Measurements from ENCODE around the gene KRTAP10-12. TPM values are rescaled to one million over a fixed set of nuclear protein-coding genes. Genes with fewer than 3 reads are reported as not detected.
A peak's percentile ranks its signal among the peaks of the same experiment; 100 is the strongest.

The KRTAP10-12 gene
- total RNA-seq, 4 donors from 2014 or later, result 1.3 to 2.9 TPM; not detected in 2

GRCh38 chr21:44727757-44728156 lies 30.8 kb downstream of the KRTAP10-12 start:
- TF ChIP-seq CTCF (IDR thresholded peaks at IDR 0.05) (no peak), POLR2A (IDR thresholded peaks at IDR 0.05) (no peak), POLR2AphosphoS5 (IDR thresholded peaks at IDR 0.05) (no peak), EP300 (IDR thresholded peaks at IDR 0.05) (no peak)
- Histone ChIP-seq H3K4me3 (no peak overlapping the region), H3K36me3 (no peaks in the 10 kb centered on the region), H3K27ac (no peak overlapping the region), H3K4me1 (peaks cover 7% of the 10 kb centered on the region), H3K9me3 (no peaks in the 10 kb centered on the region), H3K27me3 (peaks cover 64% of the 10 kb centered on the region)
- 64% methylated on average over 5 of the region's 9 CpGs for WGBS
- peak; percentile 36 to 72 for DNase-seq (ENCODE audit: low spot score in 2 of 2)

GRCh38 chr21:44728716-44729115 lies 31.7 kb downstream of the KRTAP10-12 start:
- Histone ChIP-seq H3K27me3 (peaks cover 57% of the 10 kb centered on the region), H3K27ac (no peak overlapping the region), H3K4me1 (peaks cover 2% of the 10 kb centered on the region), H3K4me3 (no peak overlapping the region), H3K36me3 (no peaks in the 10 kb centered on the region), H3K9me3 (no peaks in the 10 kb centered on the region)
- DNase-seq (ENCODE audit: low spot score in 2 of 2), result peak; percentile 20 to 43
- 93% methylated on average over 14 of the region's 14 CpGs for WGBS
- no peak for TF ChIP-seq POLR2AphosphoS5 (IDR thresholded peaks at IDR 0.05)
- no peak for TF ChIP-seq CTCF (IDR thresholded peaks at IDR 0.05)
- no peak for TF ChIP-seq POLR2A (IDR thresholded peaks at IDR 0.05)
- no peak for TF ChIP-seq EP300 (IDR thresholded peaks at IDR 0.05)

- H3K36me3 ChIP-seq, result no peaks in the 10 kb centered on the region
- H3K27ac ChIP-seq, result no peak overlapping the region
- DNase-seq (ENCODE audit: low spot score in 2 of 2), result peak; percentile 43 to 74
- no peak overlapping the region for H3K4me3 ChIP-seq
- whole genome bisulfite sequencing, result 84% methylated on average over 9 of the region's 23 CpGs
- no peaks in the 10 kb centered on the region for H3K4me1 ChIP-seq
- H3K9me3 ChIP-seq, result no peaks in the 10 kb centered on the region
- no peak for TF ChIP-seq EP300 (IDR thresholded peaks at IDR 0.05)
- no peak for TF ChIP-seq POLR2AphosphoS5 (IDR thresholded peaks at IDR 0.05)
- no peak for TF ChIP-seq CTCF (IDR thresholded peaks at IDR 0.05)
- no peak for TF ChIP-seq POLR2A (IDR thresholded peaks at IDR 0.05)
- peaks cover 50% of the 10 kb centered on the region for H3K27me3 ChIP-seq
These were observed 32.5 kb downstream of the KRTAP10-12 start for GRCh38 chr21:44729336-44730027.

- 87% methylated on average over 4 of the region's 7 CpGs for WGBS
- no peak overlapping the region for H3K4me3 ChIP-seq
- H3K36me3 ChIP-seq, result no peaks in the 10 kb centered on the region
- no peaks in the 10 kb centered on the region for H3K4me1 ChIP-seq
- H3K9me3 ChIP-seq, result no peaks in the 10 kb centered on the region
- DNase-seq (ENCODE audit: low spot score in 2 of 2), result peak; percentile 17 to 28
- no peak overlapping the region for H3K27ac ChIP-seq
- TF ChIP-seq POLR2A (IDR thresholded peaks at IDR 0.05) (no peak), POLR2AphosphoS5 (IDR thresholded peaks at IDR 0.05) (no peak), EP300 (IDR thresholded peaks at IDR 0.05) (no peak), CTCF (IDR thresholded peaks at IDR 0.05) (no peak)
- peaks cover 48% of the 10 kb centered on the region for H3K27me3 ChIP-seq
These were observed 33.0 kb downstream of the KRTAP10-12 start for GRCh38 chr21:44730028-44730395.

GRCh38 chr21:44730951-44731579 lies 34.1 kb downstream of the KRTAP10-12 start:
- 66% methylated on average over 9 of the region's 9 CpGs for WGBS
- DNase-seq (ENCODE audit: low spot score in 2 of 2), result peak in 1 of 2 donors; percentile 37
- peaks cover 44% of the 10 kb centered on the region for H3K27me3 ChIP-seq
- H3K27ac ChIP-seq, result no peak overlapping the region
- H3K4me1 ChIP-seq, result no peaks in the 10 kb centered on the region
- TF ChIP-seq POLR2AphosphoS5 (IDR thresholded peaks at IDR 0.05) (no peak), POLR2A (IDR thresholded peaks at IDR 0.05) (no peak), CTCF (IDR thresholded peaks at IDR 0.05) (no peak), EP300 (IDR thresholded peaks at IDR 0.05) (no peak)
- no peaks in the 10 kb centered on the region for H3K9me3 ChIP-seq
- H3K36me3 ChIP-seq, result no peaks in the 10 kb centered on the region
- H3K4me3 ChIP-seq, result no peak overlapping the region
